Raji (cell line): ENCODE data around the gene IGLL1.

Source experiments
- POLR2A ChIP-seq: IDR thresholded peaks from 2 replicates; pipeline ENCODE4 v1.6.1; 2011; ENCODE audit warnings: low read depth, low read length, control low read depth; ENCODE audit not compliant: insufficient read depth

Gene IGLL1

GRCh38 chr22:23547818-23548500 is 32.1 kb downstream of the IGLL1 start:
- no peak for TF ChIP-seq POLR2A

DNA sequence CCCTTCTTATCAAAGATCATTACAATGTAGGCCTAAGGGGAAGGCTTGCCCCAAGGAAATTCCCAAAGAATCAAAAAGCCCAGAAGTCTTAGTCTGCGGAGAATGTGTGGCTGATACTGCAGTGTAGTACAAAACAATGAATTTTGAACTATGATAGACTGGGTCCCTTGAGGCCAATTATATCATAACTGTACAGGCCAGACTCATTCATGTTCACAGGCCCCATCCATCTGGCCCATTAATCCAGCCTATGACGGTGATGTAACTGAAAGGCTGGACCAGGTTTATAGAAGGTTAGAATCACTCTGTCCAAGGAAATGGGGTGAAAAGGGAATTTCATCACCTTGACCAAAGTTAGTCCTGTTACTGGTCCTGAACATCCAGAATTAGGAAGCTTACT is 35.2 kb downstream of the IGLL1 start:
- TF ChIP-seq POLR2A = no peak

GRCh38 chr22:23542933-23543332 is 37.2 kb downstream of the IGLL1 start:
- TF ChIP-seq POLR2A = no peak

DNA sequence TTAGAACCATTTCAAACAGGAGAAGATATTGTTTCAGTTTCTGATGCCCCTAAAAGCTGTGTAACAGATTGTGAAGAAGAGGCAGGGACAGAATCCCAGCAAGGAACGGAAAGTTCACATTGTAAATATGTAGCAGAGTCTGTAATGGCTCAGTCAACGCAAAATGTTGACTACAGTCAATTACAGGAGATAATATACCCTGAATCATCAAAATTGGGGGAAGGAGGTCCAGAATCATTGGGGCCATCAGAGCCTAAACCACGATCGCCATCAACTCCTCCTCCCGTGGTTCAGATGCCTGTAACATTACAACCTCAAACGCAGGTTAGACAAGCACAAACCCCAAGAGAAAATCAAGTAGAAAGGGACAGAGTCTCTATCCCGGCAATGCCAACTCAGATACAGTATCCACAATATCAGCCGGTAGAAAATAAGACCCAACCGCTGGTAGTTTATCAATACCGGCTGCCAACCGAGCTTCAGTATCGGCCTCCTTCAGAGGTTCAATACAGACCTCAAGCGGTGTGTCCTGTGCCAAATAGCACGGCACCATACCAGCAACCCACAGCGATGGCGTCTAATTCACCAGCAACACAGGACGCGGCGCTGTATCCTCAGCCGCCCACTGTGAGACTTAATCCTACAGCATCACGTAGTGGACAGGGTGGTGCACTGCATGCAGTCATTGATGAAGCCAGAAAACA is 40.8 kb downstream of the IGLL1 start:
- no peak for TF ChIP-seq POLR2A

GRCh38 chr22:23537416-23537815 is 42.7 kb downstream of the IGLL1 start:
- no peak for TF ChIP-seq POLR2A

- TF ChIP-seq POLR2A = no peak
These were observed 43.2 kb downstream of the IGLL1 start for GRCh38 chr22:23536821-23537345.

DNA sequence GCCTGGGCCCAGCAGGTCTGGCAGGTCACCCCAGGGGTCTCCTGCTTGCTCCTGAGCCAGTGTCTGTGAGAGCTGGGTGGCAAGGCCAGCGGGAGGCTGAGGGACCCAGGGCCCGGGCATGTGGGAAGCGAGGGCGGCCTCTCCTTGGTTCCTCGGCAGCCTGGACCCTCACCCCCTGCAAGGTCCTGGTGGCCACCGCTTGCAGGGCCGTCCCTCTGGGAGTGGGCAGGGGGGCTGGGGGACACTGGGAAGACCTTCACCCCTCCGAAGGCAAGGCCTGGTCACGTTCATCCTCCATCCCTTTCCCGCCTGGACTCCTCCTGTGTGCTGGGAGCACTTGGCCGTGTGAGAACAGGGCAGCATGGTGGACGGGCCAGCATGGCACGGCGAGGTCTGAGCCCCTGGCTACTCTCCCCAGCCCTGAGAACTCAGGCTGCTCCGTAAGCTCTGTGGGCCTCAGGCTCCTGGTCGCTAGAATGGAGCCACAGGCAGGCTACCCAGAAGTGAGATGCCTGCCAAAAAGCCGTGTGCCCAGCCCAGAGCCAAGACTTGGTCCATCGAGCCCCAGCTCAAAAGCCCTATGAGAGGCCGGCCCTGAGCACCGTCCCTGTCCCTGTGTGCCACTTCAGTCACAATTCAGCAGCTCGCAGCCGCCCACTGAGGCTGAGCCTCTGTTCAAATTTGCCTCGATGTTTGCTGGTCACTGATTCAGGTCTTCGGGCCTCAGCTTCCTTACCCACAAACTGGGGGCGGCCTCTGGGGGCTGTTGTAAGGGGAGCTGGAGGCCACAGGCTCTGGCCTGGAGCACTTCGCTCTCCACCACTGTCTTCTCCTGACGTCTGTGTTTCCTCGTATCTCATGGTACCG is 45.0 kb downstream of the IGLL1 start:
- no peak for TF ChIP-seq POLR2A

- TF ChIP-seq POLR2A = no peak
These were observed 45.8 kb downstream of the IGLL1 start for GRCh38 chr22:23534201-23534850.

DNA sequence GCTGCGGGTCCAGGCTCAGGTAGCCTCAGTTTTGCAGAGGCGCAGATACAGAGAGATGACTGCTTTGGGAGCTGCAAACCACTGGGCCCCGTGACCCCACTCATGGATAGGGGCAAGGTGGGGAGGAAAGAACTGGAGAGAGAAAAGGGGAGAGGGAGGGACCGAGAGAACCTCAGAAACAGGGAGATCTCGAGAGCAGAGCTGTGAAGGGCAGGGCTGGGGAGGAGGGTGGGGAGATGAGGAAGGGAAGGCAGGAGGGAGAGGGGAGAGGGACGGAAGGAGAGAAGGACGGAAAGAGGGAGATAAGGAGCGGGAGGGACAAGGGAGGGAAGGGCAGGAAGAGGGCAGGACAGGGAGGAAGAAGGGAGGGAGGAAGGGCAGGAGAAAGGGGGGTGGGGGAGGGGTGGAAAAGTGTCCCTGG is 46.3 kb downstream of the IGLL1 start:
- no peak for TF ChIP-seq POLR2A

GRCh38 chr22:23533328-23533762 is 46.7 kb downstream of the IGLL1 start:
- no peak for TF ChIP-seq POLR2A

GRCh38 chr22:23532731-23533130 is 47.4 kb downstream of the IGLL1 start:
- no peak for TF ChIP-seq POLR2A

DNA sequence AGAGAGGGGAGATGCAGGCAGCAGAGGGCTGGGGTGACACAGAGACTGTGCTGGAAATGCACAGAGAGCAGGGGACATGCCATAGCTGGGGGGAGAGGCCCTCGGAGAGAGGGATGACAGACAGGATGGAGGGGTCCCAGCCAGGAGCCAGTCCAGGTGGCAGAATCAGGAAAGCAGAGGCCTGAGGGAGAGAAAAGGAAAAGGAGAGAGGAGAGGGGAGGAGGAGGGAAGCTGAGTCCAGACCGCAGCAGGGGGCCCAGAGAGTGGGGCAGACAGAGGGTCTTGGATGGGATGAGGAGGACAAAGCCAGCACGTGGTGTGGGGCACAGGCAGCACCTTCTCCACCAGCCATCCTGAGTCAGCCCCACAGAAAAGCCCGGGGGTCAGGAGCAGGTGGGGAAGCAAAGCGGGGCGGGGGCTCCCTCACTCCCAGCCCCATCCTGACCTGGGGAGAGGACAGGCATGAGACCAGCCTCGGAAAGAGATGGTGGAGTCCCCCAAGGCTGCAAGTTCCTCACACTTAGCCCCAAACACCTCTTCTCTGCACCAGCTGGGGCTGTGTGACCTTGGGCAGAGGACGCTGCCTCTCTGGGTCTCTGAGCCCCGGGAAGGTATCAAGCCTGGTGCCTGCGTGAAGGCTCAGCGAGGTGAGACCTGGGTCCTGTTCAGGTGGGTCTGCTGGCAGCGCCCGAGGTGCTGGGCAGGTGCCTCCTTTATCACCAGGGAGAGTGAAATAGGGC is 48.0 kb downstream of the IGLL1 start:
- TF ChIP-seq POLR2A = no peak

GRCh38 chr22:23531283-23531956 is 48.7 kb downstream of the IGLL1 start:
- TF ChIP-seq POLR2A = no peak

GRCh38 chr22:23530766-23531282 is 49.3 kb downstream of the IGLL1 start:
- no peak for TF ChIP-seq POLR2A

- no peak for TF ChIP-seq POLR2A
These were observed 50.0 kb downstream of the IGLL1 start for GRCh38 chr22:23530106-23530505.
